ENCODE results near the gene PDE3A.

Gene PDE3A

GRCh38 chr12:20474443-20474842, 106.1 kb downstream of the PDE3A start:
- H3K4me1 ChIP-seq (ENCODE audit: control insufficient read depth, insufficient read depth, low read depth, low read length): no peaks in the 10 kb centered on the region
- 92% methylated on average over 3 of the region's 4 CpGs for whole genome bisulfite sequencing
- no peak overlapping the region for H3K9ac ChIP-seq (ENCODE audit: low read length)
- no peak overlapping the region for H2BK120ac ChIP-seq (ENCODE audit: low read depth, low read length)
- H3K4me3 ChIP-seq (ENCODE audit: insufficient read depth in 1 of 2, low read depth in 1 of 2, low read length in 2 of 2): no peak overlapping the region
- H2BK15ac ChIP-seq (ENCODE audit: low read depth, poor library complexity, severe bottlenecking): no peak overlapping the region
- H3K36me3 ChIP-seq (ENCODE audit: control insufficient read depth in 1 of 2, insufficient read depth in 2 of 2, low read depth in 1 of 2, low read length in 2 of 2): no peaks in the 10 kb centered on the region
- no peaks in the 10 kb centered on the region for H3K79me1 ChIP-seq (replicated peaks; ENCODE audit: low read length, poor library complexity, severe bottlenecking)
- H3K4me2 ChIP-seq (ENCODE audit: low read length, poor library complexity, severe bottlenecking): no peak overlapping the region
- H2BK5ac ChIP-seq (ENCODE audit: low read depth, low read length, poor library complexity, severe bottlenecking): no peak overlapping the region
- no peaks in the 10 kb centered on the region for H3K27me3 ChIP-seq (ENCODE audit: control insufficient read depth in 1 of 2, insufficient read depth in 1 of 2, low read length in 2 of 2)
- no peak overlapping the region for H3K18ac ChIP-seq (ENCODE audit: low read depth in 1 of 2, low read length in 2 of 2)
- no peak overlapping the region for H4K8ac ChIP-seq (ENCODE audit: low read length)
- H3K23ac ChIP-seq (ENCODE audit: low read length in 2 of 2): no peak overlapping the region
- H3K27ac ChIP-seq (ENCODE audit: low read length, poor library complexity, severe bottlenecking): no peak overlapping the region
- DNase-seq: no peak
- no peaks in the 10 kb centered on the region for H3K9me3 ChIP-seq (ENCODE audit: control insufficient read depth, low read length)
- no peak overlapping the region for H4K91ac ChIP-seq (ENCODE audit: low read length)
- no peak overlapping the region for H2BK12ac ChIP-seq (ENCODE audit: low read length in 2 of 2)
- H3K4ac ChIP-seq (ENCODE audit: low read depth in 1 of 2, low read length in 2 of 2): no peak overlapping the region
- H3K14ac ChIP-seq (ENCODE audit: low read length in 2 of 2): no peak overlapping the region
- H2AK5ac ChIP-seq (ENCODE audit: low read length, severe bottlenecking): no peak overlapping the region
- H2AFZ ChIP-seq (ENCODE audit: low read depth, low read length): no peak overlapping the region

- H3K79me1 ChIP-seq (replicated peaks; ENCODE audit: low read length, poor library complexity, severe bottlenecking): no peaks in the 10 kb centered on the region
- H3K4ac ChIP-seq (ENCODE audit: low read depth in 1 of 2, low read length in 2 of 2): no peak overlapping the region
- H2AFZ ChIP-seq (ENCODE audit: low read depth, low read length): no peak overlapping the region
- no peak overlapping the region for H2BK120ac ChIP-seq (ENCODE audit: low read depth, low read length)
- H3K36me3 ChIP-seq (ENCODE audit: control insufficient read depth in 1 of 2, insufficient read depth in 2 of 2, low read depth in 1 of 2, low read length in 2 of 2): no peaks in the 10 kb centered on the region
- H3K4me3 ChIP-seq (ENCODE audit: insufficient read depth in 1 of 2, low read depth in 1 of 2, low read length in 2 of 2): peak overlapping the region in 1 of 2 experiments; percentile 36
- no peak overlapping the region for H2AK5ac ChIP-seq (ENCODE audit: low read length, severe bottlenecking)
- H3K4me2 ChIP-seq (ENCODE audit: low read length, poor library complexity, severe bottlenecking): no peak overlapping the region
- H2BK12ac ChIP-seq (ENCODE audit: low read length in 2 of 2): no peak overlapping the region
- no peaks in the 10 kb centered on the region for H3K9me3 ChIP-seq (ENCODE audit: control insufficient read depth, low read length)
- no peak overlapping the region for H3K27ac ChIP-seq (ENCODE audit: low read length, poor library complexity, severe bottlenecking)
- H3K9ac ChIP-seq (ENCODE audit: low read length): peak overlapping the region; percentile 36
- no peak overlapping the region for H4K8ac ChIP-seq (ENCODE audit: low read length)
- no peak overlapping the region for H3K14ac ChIP-seq (ENCODE audit: low read length in 2 of 2)
- H3K4me1 ChIP-seq (ENCODE audit: control insufficient read depth, insufficient read depth, low read depth, low read length): no peaks in the 10 kb centered on the region
- peak overlapping the region in 1 of 2 experiments; percentile 62 for H3K18ac ChIP-seq (ENCODE audit: low read depth in 1 of 2, low read length in 2 of 2)
- H2BK5ac ChIP-seq (ENCODE audit: low read depth, low read length, poor library complexity, severe bottlenecking): no peak overlapping the region
- H3K23ac ChIP-seq (ENCODE audit: low read length in 2 of 2): no peak overlapping the region
- H4K91ac ChIP-seq (ENCODE audit: low read length): no peak overlapping the region
- DNase-seq: peak; percentile 62
- H2BK15ac ChIP-seq (ENCODE audit: low read depth, poor library complexity, severe bottlenecking): no peak overlapping the region
- no peaks in the 10 kb centered on the region for H3K27me3 ChIP-seq (ENCODE audit: control insufficient read depth in 1 of 2, insufficient read depth in 1 of 2, low read length in 2 of 2)
- WGBS: 99% methylated on average over 3 of the region's 5 CpGs
Observed at GRCh38 chr12:20475542-20475941, 107.2 kb downstream of the PDE3A start.

GRCh38 chr12:20476551-20476950, 108.2 kb downstream of the PDE3A start:
- Histone ChIP-seq H4K91ac (ENCODE audit: low read length) (no peak overlapping the region), H3K27ac (ENCODE audit: low read length, poor library complexity, severe bottlenecking) (no peak overlapping the region), H2BK12ac (ENCODE audit: low read length in 2 of 2) (no peak overlapping the region), H3K4ac (ENCODE audit: low read depth in 1 of 2, low read length in 2 of 2) (no peak overlapping the region), H2AK5ac (ENCODE audit: low read length, severe bottlenecking) (no peak overlapping the region), H3K23ac (ENCODE audit: low read length in 2 of 2) (no peak overlapping the region), H2BK15ac (ENCODE audit: low read depth, poor library complexity, severe bottlenecking) (no peak overlapping the region), H2BK5ac (ENCODE audit: low read depth, low read length, poor library complexity, severe bottlenecking) (no peak overlapping the region), H3K79me1 (replicated peaks; ENCODE audit: low read length, poor library complexity, severe bottlenecking) (no peaks in the 10 kb centered on the region), H3K27me3 (ENCODE audit: control insufficient read depth in 1 of 2, insufficient read depth in 1 of 2, low read length in 2 of 2) (no peaks in the 10 kb centered on the region), H3K18ac (ENCODE audit: low read depth in 1 of 2, low read length in 2 of 2) (no peak overlapping the region), H2BK120ac (ENCODE audit: low read depth, low read length) (no peak overlapping the region), H3K9me3 (ENCODE audit: control insufficient read depth, low read length) (no peaks in the 10 kb centered on the region), H3K9ac (ENCODE audit: low read length) (no peak overlapping the region), H2AFZ (ENCODE audit: low read depth, low read length) (no peak overlapping the region), H3K36me3 (ENCODE audit: control insufficient read depth in 1 of 2, insufficient read depth in 2 of 2, low read depth in 1 of 2, low read length in 2 of 2) (no peaks in the 10 kb centered on the region), H3K4me1 (ENCODE audit: control insufficient read depth, insufficient read depth, low read depth, low read length) (no peaks in the 10 kb centered on the region), H3K4me2 (ENCODE audit: low read length, poor library complexity, severe bottlenecking) (no peak overlapping the region), H3K14ac (ENCODE audit: low read length in 2 of 2) (no peak overlapping the region), H4K8ac (ENCODE audit: low read length) (no peak overlapping the region), H3K4me3 (ENCODE audit: insufficient read depth in 1 of 2, low read depth in 1 of 2, low read length in 2 of 2) (no peak overlapping the region)
- 89% methylated on average over 1 of the region's 2 CpGs for WGBS
- no peak for DNase-seq

- no peak overlapping the region for H2AK5ac ChIP-seq (ENCODE audit: low read length, severe bottlenecking)
- no peak overlapping the region for H3K4me2 ChIP-seq (ENCODE audit: low read length, poor library complexity, severe bottlenecking)
- no peak overlapping the region for H3K14ac ChIP-seq (ENCODE audit: low read length in 2 of 2)
- no peak overlapping the region for H2BK15ac ChIP-seq (ENCODE audit: low read depth, poor library complexity, severe bottlenecking)
- H3K4me3 ChIP-seq (ENCODE audit: insufficient read depth in 1 of 2, low read depth in 1 of 2, low read length in 2 of 2): no peak overlapping the region
- H2BK12ac ChIP-seq (ENCODE audit: low read length in 2 of 2): no peak overlapping the region
- no peak overlapping the region for H3K23ac ChIP-seq (ENCODE audit: low read length in 2 of 2)
- no peak overlapping the region for H3K4ac ChIP-seq (ENCODE audit: low read depth in 1 of 2, low read length in 2 of 2)
- H3K36me3 ChIP-seq (ENCODE audit: control insufficient read depth in 1 of 2, insufficient read depth in 2 of 2, low read depth in 1 of 2, low read length in 2 of 2): no peaks in the 10 kb centered on the region
- no peak for DNase-seq
- H4K8ac ChIP-seq (ENCODE audit: low read length): no peak overlapping the region
- H3K27ac ChIP-seq (ENCODE audit: low read length, poor library complexity, severe bottlenecking): no peak overlapping the region
- no peaks in the 10 kb centered on the region for H3K79me1 ChIP-seq (replicated peaks; ENCODE audit: low read length, poor library complexity, severe bottlenecking)
- 93% methylated on average over 3 of the region's 5 CpGs for WGBS
- no peak overlapping the region for H3K18ac ChIP-seq (ENCODE audit: low read depth in 1 of 2, low read length in 2 of 2)
- H3K27me3 ChIP-seq (ENCODE audit: control insufficient read depth in 1 of 2, insufficient read depth in 1 of 2, low read length in 2 of 2): no peaks in the 10 kb centered on the region
- no peak overlapping the region for H4K91ac ChIP-seq (ENCODE audit: low read length)
- no peaks in the 10 kb centered on the region for H3K4me1 ChIP-seq (ENCODE audit: control insufficient read depth, insufficient read depth, low read depth, low read length)
- H2BK5ac ChIP-seq (ENCODE audit: low read depth, low read length, poor library complexity, severe bottlenecking): no peak overlapping the region
- H2BK120ac ChIP-seq (ENCODE audit: low read depth, low read length): no peak overlapping the region
- no peaks in the 10 kb centered on the region for H3K9me3 ChIP-seq (ENCODE audit: control insufficient read depth, low read length)
- H3K9ac ChIP-seq (ENCODE audit: low read length): no peak overlapping the region
- no peak overlapping the region for H2AFZ ChIP-seq (ENCODE audit: low read depth, low read length)
Observed at GRCh38 chr12:20477255-20477654, 108.9 kb downstream of the PDE3A start.
